Stimulated activated naive B cell treated with anti-CD40 and anti-IgM and Interleukin-4, amounts not matched to agents 10 μg/mL and 1 μg/mL and 100 μg/mL, for 72 hours (primary cell): Measurements from ENCODE around the gene CFAP68.
A peak's percentile ranks its signal among the peaks of the same experiment; 100 is the strongest.
"Not testable (repeated sequence)": the region's sequence is repeated elsewhere in the genome, so short reads cannot be mapped to it uniquely, and the experiment has no call there.

Experiments
- ATAC-seq, 2 donors: fragments of 150-1000 bp; cut with Tn5 transposase; replicated peaks; 2 replicates each; pipeline ENCODE4 v1.10.0; 2021; ENCODE audit warnings: moderate library complexity in 1 of 2
- DNase-seq: peaks from one replicate; pipeline ENCODE4 v3.0.0; 2021
- H3K27ac Mint-ChIP-seq: one replicate; pipeline ENCODE4 v1.8.0; 2022; ENCODE audit warnings: mild to moderate bottlenecking, mixed read lengths
- H3K27me3 Mint-ChIP-seq, 2 donors: one replicate each; pipeline ENCODE4 v1.8.0; 2022; ENCODE audit warnings: mixed read lengths in 2 of 2
- H3K36me3 Mint-ChIP-seq, 2 donors: one replicate each; pipeline ENCODE4 v1.8.0; 2022; ENCODE audit warnings: mixed read lengths in 2 of 2, mild to moderate bottlenecking in 1 of 2
- H3K4me1 Mint-ChIP-seq, 2 donors: one replicate each; pipeline ENCODE4 v1.8.0; 2022; ENCODE audit warnings: mixed read lengths in 2 of 2, mild to moderate bottlenecking in 1 of 2
- H3K4me3 Mint-ChIP-seq, 2 donors: one replicate each; pipeline ENCODE4 v1.8.0; 2022; ENCODE audit warnings: mild to moderate bottlenecking in 2 of 2, mixed read lengths in 2 of 2, moderate library complexity in 1 of 2
- H3K9me3 Mint-ChIP-seq, 2 donors: one replicate each; pipeline ENCODE4 v1.8.0; 2022; ENCODE audit warnings: mixed read lengths in 2 of 2, mild to moderate bottlenecking in 1 of 2

CFAP68 gene

DNA sequence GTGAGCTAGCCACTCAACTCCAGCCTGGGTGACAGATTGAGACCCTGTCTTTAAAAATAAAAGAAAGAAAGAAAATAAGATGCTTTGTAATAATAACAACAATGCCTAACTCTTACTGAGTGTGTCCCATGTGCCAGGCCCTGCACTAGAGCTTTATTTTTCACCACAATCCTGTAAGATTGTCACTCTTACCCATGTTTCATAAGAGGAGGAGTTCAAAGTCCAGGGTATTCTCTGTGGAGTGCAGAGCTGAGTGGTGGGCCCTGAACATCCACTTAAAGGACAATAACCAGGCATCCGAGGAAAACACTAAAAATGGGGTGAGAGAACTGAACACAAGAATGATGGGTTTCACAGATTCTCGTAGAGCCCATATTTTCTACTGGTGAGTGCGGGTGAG lies 38.4 kb downstream of the CFAP68 start:
- H3K27ac Mint-ChIP-seq = no peak overlapping the region
- H3K4me1 Mint-ChIP-seq = no peaks in the 10 kb centered on the region
- no peaks in the 10 kb centered on the region for H3K36me3 Mint-ChIP-seq
- no peak overlapping the region for H3K4me3 Mint-ChIP-seq
- DNase-seq (no peak), ATAC-seq (no peak)
- no peaks in the 10 kb centered on the region for H3K9me3 Mint-ChIP-seq
- peaks cover 45 to 60% of the 10 kb centered on the region in 2 donors for H3K27me3 Mint-ChIP-seq

GRCh38 chr11:111918390-111919256 lies 39.3 kb downstream of the CFAP68 start, which contains the start of gene C11orf52:
Gene C11orf52, plus strand, starts transcription at chr11:111918913. Its CDS starts 60 bp downstream, at chr11:111918973.
- no peaks in the 10 kb centered on the region for H3K9me3 Mint-ChIP-seq
- H3K27me3 Mint-ChIP-seq = peaks cover 37 to 51% of the 10 kb centered on the region in 2 donors
- no peak within 1 kb of the TSS for H3K27ac Mint-ChIP-seq
- ATAC-seq (no peak), DNase-seq (no peak)
- H3K4me1 Mint-ChIP-seq = no peaks in the 10 kb centered on the region
- H3K36me3 Mint-ChIP-seq = no peaks in the 10 kb centered on the region
- no peak within 1 kb of the TSS for H3K4me3 Mint-ChIP-seq

DNA sequence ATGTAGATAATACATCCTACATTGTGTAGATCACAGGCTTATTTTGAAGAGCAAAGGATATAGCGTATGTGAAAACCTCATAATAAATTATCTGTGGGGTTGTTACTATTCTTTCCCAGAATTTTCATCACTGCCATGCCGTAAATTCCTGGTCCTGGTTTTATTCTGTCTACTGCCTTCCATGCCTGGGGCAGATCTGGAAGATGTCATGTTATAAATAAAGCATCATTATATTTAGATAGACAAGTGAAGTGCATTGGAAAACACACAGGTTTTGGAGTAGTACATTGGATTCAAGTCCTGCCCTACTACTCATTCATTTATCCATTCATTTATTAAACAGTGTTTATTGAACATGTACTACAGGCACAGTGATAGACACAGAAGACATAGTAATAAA lies 41.6 kb downstream of the CFAP68 start:
- ATAC-seq (no peak), DNase-seq (no peak)
- H3K27ac Mint-ChIP-seq = no peak overlapping the region
- H3K4me3 Mint-ChIP-seq = no peak overlapping the region
- H3K27me3 Mint-ChIP-seq = peaks cover 30 to 42% of the 10 kb centered on the region in 2 donors
- peaks cover 0 to 2% of the 10 kb centered on the region in 2 donors for H3K9me3 Mint-ChIP-seq
- peaks cover 2 to 3% of the 10 kb centered on the region in 2 donors for H3K4me1 Mint-ChIP-seq
- no peaks in the 10 kb centered on the region for H3K36me3 Mint-ChIP-seq

GRCh38 chr11:111921541-111922230 lies 42.3 kb downstream of the CFAP68 start:
- Mint-ChIP-seq H3K9me3 (peaks cover 0 to 2% of the 10 kb centered on the region in 2 donors), H3K4me3 (no peak overlapping the region), H3K27me3 (peaks cover 25 to 35% of the 10 kb centered on the region in 2 donors), H3K4me1 (peaks cover 5 to 6% of the 10 kb centered on the region in 2 donors), H3K27ac (peak overlapping the region; percentile 69), H3K36me3 (no peaks in the 10 kb centered on the region)
- DNase-seq (no peak), ATAC-seq (no peak)

DNA sequence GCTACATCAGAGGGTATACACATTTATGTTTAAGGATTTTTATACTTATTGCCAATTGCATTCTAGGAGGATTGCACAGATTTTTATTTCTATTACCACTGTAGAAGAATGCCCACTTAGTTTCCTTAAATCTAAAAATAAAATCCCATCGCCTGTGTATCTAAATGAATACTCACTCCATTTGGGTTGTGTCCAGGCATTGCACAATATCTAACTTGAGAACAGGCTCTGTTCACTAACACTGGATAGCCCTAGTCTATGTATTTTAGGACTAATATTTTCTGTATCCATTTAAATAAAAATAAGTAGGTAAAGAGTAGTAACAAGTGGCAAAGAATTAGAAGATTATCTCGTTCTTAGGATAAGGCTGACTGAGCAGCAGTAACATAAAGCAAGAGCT lies 43.5 kb downstream of the CFAP68 start:
- Mint-ChIP-seq H3K36me3 (no peaks in the 10 kb centered on the region), H3K4me3 (no peak overlapping the region), H3K9me3 (peaks cover 0 to 2% of the 10 kb centered on the region in 2 donors), H3K4me1 (peaks cover 9 to 12% of the 10 kb centered on the region in 2 donors), H3K27ac (no peak overlapping the region), H3K27me3 (peaks cover 18 to 27% of the 10 kb centered on the region in 2 donors)
- ATAC-seq (no peak), DNase-seq (no peak)

- Mint-ChIP-seq H3K27ac (no peak overlapping the region), H3K27me3 (peaks cover 18 to 27% of the 10 kb centered on the region in 2 donors), H3K9me3 (peaks cover 0 to 2% of the 10 kb centered on the region in 2 donors), H3K4me1 (peaks cover 9 to 12% of the 10 kb centered on the region in 2 donors), H3K36me3 (no peaks in the 10 kb centered on the region), H3K4me3 (no peak overlapping the region)
- ATAC-seq (no peak), DNase-seq (no peak)
Observed at GRCh38 chr11:111923351-111923788, 44.0 kb downstream of the CFAP68 start.

DNA sequence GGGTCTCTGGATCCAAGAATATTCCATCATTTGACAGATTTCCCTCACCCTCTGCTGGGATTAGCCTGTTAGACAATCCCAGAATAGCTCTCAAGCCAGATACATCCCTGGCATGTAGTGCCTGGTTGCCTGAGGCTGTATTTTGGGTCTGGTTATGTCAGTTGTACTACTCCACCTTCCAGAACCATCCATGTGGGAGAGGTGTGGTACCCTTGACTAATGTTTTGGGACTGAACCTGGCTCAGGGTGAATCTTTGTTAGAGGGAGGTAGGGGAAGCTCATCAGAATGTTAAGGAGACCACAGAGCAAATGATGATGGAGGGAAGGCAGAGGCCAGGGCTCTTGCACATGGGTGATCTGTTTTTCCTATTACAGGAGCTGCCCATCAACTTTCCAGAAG lies 44.6 kb downstream of the CFAP68 start:
- Mint-ChIP-seq H3K4me3 (no peak overlapping the region), H3K4me1 (peaks cover 9 to 12% of the 10 kb centered on the region in 2 donors), H3K27me3 (peaks cover 18 to 25% of the 10 kb centered on the region in 2 donors), H3K9me3 (peaks cover 0 to 2% of the 10 kb centered on the region in 2 donors), H3K36me3 (no peaks in the 10 kb centered on the region), H3K27ac (no peak overlapping the region)
- ATAC-seq = no peak
- no peak for DNase-seq

- Mint-ChIP-seq H3K9me3 (peaks cover 0 to 2% of the 10 kb centered on the region in 2 donors), H3K4me3 (peak overlapping the region; percentile 41 to 62), H3K4me1 (peaks cover 9 to 12% of the 10 kb centered on the region in 2 donors), H3K27ac (peak overlapping the region; percentile 65), H3K27me3 (peaks cover 7 to 9% of the 10 kb centered on the region in 2 donors), H3K36me3 (no peaks in the 10 kb centered on the region)
- DNase-seq = no peak
- ATAC-seq = no peak
Observed at GRCh38 chr11:111925953-111926352, 46.6 kb downstream of the CFAP68 start.

- no peaks in the 10 kb centered on the region for H3K36me3 Mint-ChIP-seq
- peak; percentile 96 for DNase-seq
- H3K9me3 Mint-ChIP-seq = peaks cover 0 to 2% of the 10 kb centered on the region in 2 donors
- H3K27ac Mint-ChIP-seq = peak overlapping the region; percentile 94
- H3K27me3 Mint-ChIP-seq = peaks cover 7 to 8% of the 10 kb centered on the region in 2 donors
- ATAC-seq = peak; percentile 92 to 94
- peak overlapping the region; percentile 88 to 89 for H3K4me3 Mint-ChIP-seq
- peaks cover 9 to 12% of the 10 kb centered on the region in 2 donors for H3K4me1 Mint-ChIP-seq
Observed at GRCh38 chr11:111926505-111927391, 47.4 kb downstream of the CFAP68 start.

GRCh38 chr11:111930472-111930871 lies 51.1 kb downstream of the CFAP68 start:
- DNase-seq = no peak
- peaks cover 4 to 5% of the 10 kb centered on the region in 2 donors for H3K27me3 Mint-ChIP-seq
- no peaks in the 10 kb centered on the region for H3K36me3 Mint-ChIP-seq
- no peak overlapping the region for H3K27ac Mint-ChIP-seq
- ATAC-seq = no peak
- H3K4me3 Mint-ChIP-seq = no peak overlapping the region
- H3K9me3 Mint-ChIP-seq = peaks cover 0 to 2% of the 10 kb centered on the region in 2 donors
- H3K4me1 Mint-ChIP-seq = peaks cover 15 to 21% of the 10 kb centered on the region in 2 donors

- peaks cover 16 to 31% of the 10 kb centered on the region in 2 donors for H3K4me1 Mint-ChIP-seq
- ATAC-seq (no peak), DNase-seq (no peak)
- no peak overlapping the region for H3K4me3 Mint-ChIP-seq
- peaks cover 4 to 5% of the 10 kb centered on the region in 2 donors for H3K27me3 Mint-ChIP-seq
- no peaks in the 10 kb centered on the region for H3K36me3 Mint-ChIP-seq
- no peak overlapping the region for H3K27ac Mint-ChIP-seq
- H3K9me3 Mint-ChIP-seq = no peaks in the 10 kb centered on the region
Observed at GRCh38 chr11:111932611-111932950, 53.2 kb downstream of the CFAP68 start.

- not testable (repeated sequence) for H3K27ac Mint-ChIP-seq, ATAC-seq
- H3K4me1 Mint-ChIP-seq = peaks cover 21 to 37% of the 10 kb centered on the region in 2 donors
Observed at GRCh38 chr11:111933176-111933575, 53.8 kb downstream of the CFAP68 start.

GRCh38 chr11:111933872-111934271 lies 54.5 kb downstream of the CFAP68 start:
- Mint-ChIP-seq H3K9me3 (no peaks in the 10 kb centered on the region), H3K4me1 (peaks cover 28 to 44% of the 10 kb centered on the region in 2 donors), H3K36me3 (no peaks in the 10 kb centered on the region), H3K27ac (no peak overlapping the region), H3K4me3 (no peak overlapping the region), H3K27me3 (peaks cover 4 to 5% of the 10 kb centered on the region in 2 donors)
- ATAC-seq (no peak), DNase-seq (no peak)

More at GRCh38 chr11:111933176-111933575, 53.8 kb downstream of the CFAP68 start:
- not testable (repeated sequence) for H3K9me3 Mint-ChIP-seq, H3K27me3 Mint-ChIP-seq, H3K4me3 Mint-ChIP-seq, H3K36me3 Mint-ChIP-seq, DNase-seq

DNA sequence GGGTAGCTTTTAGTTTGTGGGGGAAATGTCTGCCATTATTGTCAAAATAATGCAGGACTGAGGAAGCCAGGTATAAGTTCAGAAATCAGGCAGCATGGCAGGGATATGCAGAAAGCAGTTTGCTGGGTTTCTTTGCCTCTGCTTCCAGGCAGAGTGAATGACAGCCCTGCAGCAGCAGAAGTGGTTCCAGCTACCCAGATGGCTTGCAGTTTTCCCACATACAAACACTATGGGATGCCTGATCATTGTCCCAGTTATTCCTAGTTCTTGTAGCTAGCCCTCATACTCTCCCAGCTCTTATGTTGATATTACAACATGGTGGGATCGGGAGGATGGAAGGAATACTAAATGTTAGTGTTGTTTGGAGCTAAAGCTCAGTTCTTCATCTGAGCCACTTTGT lies 55.0 kb downstream of the CFAP68 start:
- H3K9me3 Mint-ChIP-seq = no peaks in the 10 kb centered on the region
- H3K27me3 Mint-ChIP-seq = peaks cover 4 to 5% of the 10 kb centered on the region in 2 donors
- no peaks in the 10 kb centered on the region for H3K36me3 Mint-ChIP-seq
- H3K27ac Mint-ChIP-seq = no peak overlapping the region
- no peak for ATAC-seq
- H3K4me1 Mint-ChIP-seq = peaks cover 32 to 48% of the 10 kb centered on the region in 2 donors
- DNase-seq = no peak
- H3K4me3 Mint-ChIP-seq = no peak overlapping the region
